ENCODE data around the gene DTX3L. TPM values are rescaled to one million over a fixed set of nuclear protein-coding genes. Genes with fewer than 3 reads are reported as not detected.

The DTX3L gene
- total RNA-seq, 4 donors from 2014 or later = 12.9 to 38.9 (median 23.3) TPM

GRCh38 chr3:122619040-122619439 is 54.9 kb downstream of the DTX3L start:
- intact Hi-C loops (cut with DNase I; ENCODE audit: low total_unique reads) = no loop called here
- no peak for TF ChIP-seq POLR2A (IDR thresholded peaks at IDR 0.05)
- TF ChIP-seq, protein P1, sequence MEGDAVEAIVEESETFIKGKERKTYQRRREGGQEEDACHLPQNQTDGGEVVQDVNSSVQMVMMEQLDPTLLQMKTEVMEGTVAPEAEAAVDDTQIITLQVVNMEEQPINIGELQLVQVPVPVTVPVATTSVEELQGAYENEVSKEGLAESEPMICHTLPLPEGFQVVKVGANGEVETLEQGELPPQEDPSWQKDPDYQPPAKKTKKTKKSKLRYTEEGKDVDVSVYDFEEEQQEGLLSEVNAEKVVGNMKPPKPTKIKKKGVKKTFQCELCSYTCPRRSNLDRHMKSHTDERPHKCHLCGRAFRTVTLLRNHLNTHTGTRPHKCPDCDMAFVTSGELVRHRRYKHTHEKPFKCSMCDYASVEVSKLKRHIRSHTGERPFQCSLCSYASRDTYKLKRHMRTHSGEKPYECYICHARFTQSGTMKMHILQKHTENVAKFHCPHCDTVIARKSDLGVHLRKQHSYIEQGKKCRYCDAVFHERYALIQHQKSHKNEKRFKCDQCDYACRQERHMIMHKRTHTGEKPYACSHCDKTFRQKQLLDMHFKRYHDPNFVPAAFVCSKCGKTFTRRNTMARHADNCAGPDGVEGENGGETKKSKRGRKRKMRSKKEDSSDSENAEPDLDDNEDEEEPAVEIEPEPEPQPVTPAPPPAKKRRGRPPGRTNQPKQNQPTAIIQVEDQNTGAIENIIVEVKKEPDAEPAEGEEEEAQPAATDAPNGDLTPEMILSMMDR (IDR thresholded peaks at IDR 0.05) = no peak
- DNase-seq = no peak
- Histone ChIP-seq H3K4me1 (no peaks in the 10 kb centered on the region), H3K27me3 (no peaks in the 10 kb centered on the region), H3K9me3 (no peaks in the 10 kb centered on the region), H3K4me3 (no peak overlapping the region), H3K36me3 (no peaks in the 10 kb centered on the region), H3K27ac (no peak overlapping the region)

- TF ChIP-seq, protein P1 (IDR thresholded peaks at IDR 0.05) = no peak
- no peak for TF ChIP-seq POLR2A (IDR thresholded peaks at IDR 0.05)
- intact Hi-C loops (cut with DNase I; ENCODE audit: low total_unique reads) = no loop called here
- Histone ChIP-seq H3K4me1 (no peaks in the 10 kb centered on the region), H3K36me3 (no peaks in the 10 kb centered on the region), H3K4me3 (no peak overlapping the region), H3K27me3 (no peaks in the 10 kb centered on the region), H3K27ac (no peak overlapping the region), H3K9me3 (no peaks in the 10 kb centered on the region)
- DNase-seq = no peak
These were observed 56.3 kb downstream of the DTX3L start for GRCh38 chr3:122620399-122620798.

GRCh38 chr3:122621112-122621511 is 57.0 kb downstream of the DTX3L start:
- no peaks in the 10 kb centered on the region for H3K36me3 ChIP-seq
- H3K4me1 ChIP-seq = no peaks in the 10 kb centered on the region
- H3K27ac ChIP-seq = no peak overlapping the region
- no peaks in the 10 kb centered on the region for H3K27me3 ChIP-seq
- intact Hi-C loops (cut with DNase I; ENCODE audit: low total_unique reads) = no loop called here
- no peak for TF ChIP-seq POLR2A (IDR thresholded peaks at IDR 0.05)
- TF ChIP-seq, protein P1 (IDR thresholded peaks at IDR 0.05) = no peak
- no peak for DNase-seq
- no peaks in the 10 kb centered on the region for H3K9me3 ChIP-seq
- H3K4me3 ChIP-seq = no peak overlapping the region

DNA sequence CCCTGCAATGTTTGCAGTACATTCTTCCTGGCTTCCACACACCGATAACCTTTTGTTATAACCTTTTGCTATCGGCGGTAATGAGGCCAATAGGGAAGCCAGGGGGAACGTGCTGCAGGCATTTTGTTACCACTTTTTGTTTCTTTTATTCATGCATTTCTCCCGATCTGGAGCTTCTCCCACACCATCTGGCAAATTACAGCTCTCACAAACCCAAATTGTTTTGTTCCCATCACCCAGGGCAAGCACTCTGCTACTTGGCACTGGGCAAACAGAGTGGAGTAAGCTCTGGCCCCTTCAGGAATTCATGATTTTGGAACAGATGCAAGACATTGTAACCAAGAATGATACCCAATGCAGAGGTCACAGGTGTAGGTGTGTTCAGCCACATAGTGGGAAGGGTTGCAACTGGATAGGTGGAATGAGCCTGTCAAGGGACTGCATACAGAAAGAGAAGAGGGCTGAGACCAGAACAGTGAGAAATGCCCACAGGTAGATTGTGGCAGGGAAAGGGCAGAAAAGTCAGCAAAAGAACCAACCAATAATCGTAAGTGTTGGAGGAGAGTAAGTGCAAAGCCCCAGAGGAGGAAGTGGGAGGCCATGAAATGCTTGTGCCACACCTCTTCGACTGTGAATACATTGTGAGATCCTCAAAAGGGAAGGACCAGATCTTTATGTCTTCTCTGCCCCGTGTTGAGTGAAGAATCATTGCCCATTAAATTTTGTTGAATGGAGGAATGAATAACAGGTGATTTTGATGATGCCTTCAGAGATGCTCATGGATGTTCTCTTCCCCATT is 59.1 kb downstream of the DTX3L start:
- no peak for DNase-seq
- intact Hi-C loops (cut with DNase I; ENCODE audit: low total_unique reads) = no loop called here
- no peaks in the 10 kb centered on the region for H3K9me3 ChIP-seq
- H3K27ac ChIP-seq = no peak overlapping the region
- no peak overlapping the region for H3K4me3 ChIP-seq
- no peaks in the 10 kb centered on the region for H3K36me3 ChIP-seq
- H3K4me1 ChIP-seq = no peaks in the 10 kb centered on the region
- H3K27me3 ChIP-seq = no peaks in the 10 kb centered on the region
- TF ChIP-seq, protein P1 (IDR thresholded peaks at IDR 0.05) = no peak
- no peak for TF ChIP-seq POLR2A (IDR thresholded peaks at IDR 0.05)

Other genes starting within 250 kb of the DTX3L start
- 1 to 10 TPM in 2 of 4 donors, not detected in 2; 1.4 to 1.5 TPM for gene CSTA, start 239.1 kb upstream of the DTX3L start, total RNA-seq
- 10 to 100 TPM in 3 of 4 donors, not detected in 1; 14.1 to 20.1 (median 18.9) TPM for gene MIX23, start 181.1 kb upstream of the DTX3L start, total RNA-seq
- 10 to 100 TPM; 17.6 to 99.9 (median 31.0) TPM for gene FAM162A, start 180.2 kb upstream of the DTX3L start, total RNA-seq
- gene WDR5B, start 148.3 kb upstream of the DTX3L start, total RNA-seq = 1 to 10 TPM; 2.4 to 9.8 (median 4.7) TPM
- 10 to 100 TPM; 37.4 to 88.3 (median 46.4) TPM for gene KPNA1, start 49.4 kb upstream of the DTX3L start, total RNA-seq
- 10 to 100 TPM; 16.8 to 80.7 (median 35.8) TPM for gene PARP9, start within 50 bp of the DTX3L start, total RNA-seq
- 1 to 10 TPM in 2 of 4 donors, under 1 TPM in 2; under 0.01 to 3.1 (median 1.6) TPM for gene PARP15, start 13.3 kb downstream of the DTX3L start, total RNA-seq
- 10 to 100 TPM; 32.0 to 62.2 (median 50.2) TPM for gene PARP14, start 116.5 kb downstream of the DTX3L start, total RNA-seq
- gene HSPBAP1, start 229.5 kb downstream of the DTX3L start, total RNA-seq = 10 to 100 TPM in 2 of 4 donors, 1 to 10 TPM in 2; 3.1 to 25.9 (median 11.7) TPM
- gene SLC49A4, start 230.7 kb downstream of the DTX3L start, total RNA-seq = 10 to 100 TPM in 3 of 4 donors, 1 to 10 TPM in 1; 9.7 to 26.9 (median 19.4) TPM